Measurements from ENCODE around the gene IL17RE.

DNA sequence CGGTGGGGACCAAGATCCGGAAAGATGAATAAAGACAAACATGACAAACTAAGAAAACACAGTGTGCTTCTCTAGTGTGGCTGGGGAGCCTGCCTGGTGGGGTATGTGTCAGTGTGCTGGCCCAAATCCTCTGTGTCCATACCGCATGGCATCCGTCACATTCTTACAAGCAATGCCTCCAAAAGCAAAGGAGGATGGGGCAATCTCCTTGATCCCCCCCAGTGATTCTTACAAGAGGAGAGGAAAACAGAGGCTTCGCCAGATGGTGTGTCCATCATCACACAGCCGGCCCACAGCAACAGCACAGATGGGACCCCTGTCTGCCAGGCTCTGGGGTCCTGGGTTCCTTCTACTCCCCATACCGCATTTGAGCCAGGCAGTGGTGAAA is 13.7 kb downstream of the IL17RE start:
- TF ChIP-seq CTCF (conservative IDR thresholded peaks at IDR 0.05 in 1 of 2, IDR thresholded peaks at IDR 0.05 in 1 of 2; ENCODE audit: extremely low read depth in 1 of 2, insufficient read depth in 1 of 2, low read depth in 1 of 2, low read length in 2 of 2) (no peak), EZH2 (IDR thresholded peaks at IDR 0.05; ENCODE audit: borderline replicate concordance, low read length) (no peak)
